HEK293T (cell line): ENCODE measurements around the gene PSMD14.

Source experiments
- CTCF ChIA-PET: fragments of 350-600 bp; formaldehyde crosslinking; extraction: SDS; loops from one replicate; lab custom pipeline; 2021; ENCODE audit warnings: antibody characterized with exemption, inconsistent platforms; lab: Yijun Ruan, JAX
- POLR2A ChIA-PET: fragments of 350-600 bp; formaldehyde crosslinking; extraction: SDS; loops from one replicate; lab custom pipeline; 2020; ENCODE audit warnings: antibody characterized with exemption, inconsistent platforms; lab: Yijun Ruan, JAX
- DNase-seq: peaks from one replicate; pipeline ENCODE4 v3.0.0; 2012; ENCODE audit warnings: mixed read lengths; ENCODE audit errors: extremely low spot score
- ARNT ChIP-seq: fragments of 450-650 bp; IDR thresholded peaks from 2 replicates; pipeline ENCODE4 v1.6.1; 2017; ENCODE audit warnings: mild to moderate bottlenecking
- BHLHE40 ChIP-seq: fragments of 450-650 bp; IDR thresholded peaks from 2 replicates; pipeline ENCODE4 v1.6.1; 2016; ENCODE audit warnings: mild to moderate bottlenecking, moderate library complexity, borderline replicate concordance
- CTBP1 ChIP-seq: fragments of 450-650 bp; IDR thresholded peaks from 2 replicates; pipeline ENCODE4 v1.6.1; 2016; ENCODE audit warnings: borderline replicate concordance
- ELF4 ChIP-seq: fragments of 450-650 bp; IDR thresholded peaks from 2 replicates; pipeline ENCODE4 v1.6.1; 2017; ENCODE audit warnings: antibody characterized with exemption
- FOXA1 ChIP-seq: fragments of 450-650 bp; IDR thresholded peaks from 2 replicates; pipeline ENCODE4 v1.6.1; 2016; ENCODE audit warnings: mild to moderate bottlenecking
- FOXK2 ChIP-seq: fragments of 450-650 bp; IDR thresholded peaks from 2 replicates; pipeline ENCODE4 v1.6.1; 2016; ENCODE audit warnings: mild to moderate bottlenecking
- FOXM1 ChIP-seq: fragments of 450-650 bp; IDR thresholded peaks from 2 replicates; pipeline ENCODE4 v1.6.1; 2017; ENCODE audit warnings: mild to moderate bottlenecking, borderline replicate concordance
- HDGF ChIP-seq: fragments of 450-650 bp; IDR thresholded peaks from 2 replicates; pipeline ENCODE4 v1.6.1; 2017; ENCODE audit warnings: antibody characterized with exemption, borderline replicate concordance
- L3MBTL2 ChIP-seq: fragments of 450-650 bp; conservative IDR thresholded peaks from 2 replicates; pipeline ENCODE4 v1.6.1; 2016; ENCODE audit warnings: mild to moderate bottlenecking
- LEF1 ChIP-seq: fragments of 450-650 bp; IDR thresholded peaks from 2 replicates; pipeline ENCODE4 v1.6.1; 2017; ENCODE audit warnings: mild to moderate bottlenecking, borderline replicate concordance
- NFRKB ChIP-seq: fragments of 450-650 bp; IDR thresholded peaks from 2 replicates; pipeline ENCODE4 v1.6.1; 2016; ENCODE audit warnings: mild to moderate bottlenecking, moderate library complexity
- SP1 ChIP-seq: fragments of 450-650 bp; IDR thresholded peaks from 2 replicates; pipeline ENCODE4 v1.6.1; 2017
- SUZ12 ChIP-seq: fragments of 450-650 bp; IDR thresholded peaks from 2 replicates; pipeline ENCODE4 v1.6.1; 2016; ENCODE audit warnings: mild to moderate bottlenecking
- TARDBP ChIP-seq: fragments of 450-650 bp; IDR thresholded peaks from 2 replicates; pipeline ENCODE4 v1.6.1; 2016
- ZNF384 ChIP-seq: fragments of 450-650 bp; IDR thresholded peaks from 2 replicates; pipeline ENCODE4 v1.6.1; 2016
- TF ChIP-seq, protein P1 (sequence below): fragments of 450-650 bp; IDR thresholded peaks from 2 replicates; pipeline ENCODE4 v1.6.1; 2016

PSMD14 gene

DNA sequence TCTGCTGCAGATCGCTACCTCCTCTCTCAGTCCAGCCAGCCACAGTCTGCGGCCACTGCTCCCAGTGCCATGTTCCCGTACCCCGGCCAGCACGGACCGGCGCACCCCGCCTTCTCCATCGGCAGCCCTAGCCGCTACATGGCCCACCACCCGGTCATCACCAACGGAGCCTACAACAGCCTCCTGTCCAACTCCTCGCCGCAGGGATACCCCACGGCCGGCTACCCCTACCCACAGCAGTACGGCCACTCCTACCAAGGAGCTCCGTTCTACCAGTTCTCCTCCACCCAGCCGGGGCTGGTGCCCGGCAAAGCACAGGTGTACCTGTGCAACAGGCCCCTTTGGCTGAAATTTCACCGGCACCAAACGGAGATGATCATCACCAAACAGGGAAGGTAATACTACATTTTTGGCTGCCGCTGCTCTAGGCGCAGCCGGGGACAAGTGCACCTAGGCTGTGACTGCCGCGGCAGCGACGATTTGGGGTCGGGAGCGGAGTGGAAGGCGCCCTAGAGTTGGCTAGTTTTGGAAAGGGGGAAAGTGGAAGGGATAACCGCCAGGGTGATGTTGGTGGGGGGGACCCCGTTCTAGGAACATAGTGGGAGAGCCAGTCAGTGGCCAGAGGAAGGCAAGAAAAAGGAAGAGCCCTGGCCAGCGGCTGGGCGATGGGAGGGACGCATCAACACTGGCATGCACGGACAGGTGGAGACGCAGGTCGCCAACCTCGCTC lies 108.6 kb downstream of the PSMD14 start:
- TF ChIP-seq ZNF384 = no peak
- TF ChIP-seq ARNT = no peak
- no peak for TF ChIP-seq NFRKB
- TF ChIP-seq FOXM1 = no peak
- TF ChIP-seq, protein P1, sequence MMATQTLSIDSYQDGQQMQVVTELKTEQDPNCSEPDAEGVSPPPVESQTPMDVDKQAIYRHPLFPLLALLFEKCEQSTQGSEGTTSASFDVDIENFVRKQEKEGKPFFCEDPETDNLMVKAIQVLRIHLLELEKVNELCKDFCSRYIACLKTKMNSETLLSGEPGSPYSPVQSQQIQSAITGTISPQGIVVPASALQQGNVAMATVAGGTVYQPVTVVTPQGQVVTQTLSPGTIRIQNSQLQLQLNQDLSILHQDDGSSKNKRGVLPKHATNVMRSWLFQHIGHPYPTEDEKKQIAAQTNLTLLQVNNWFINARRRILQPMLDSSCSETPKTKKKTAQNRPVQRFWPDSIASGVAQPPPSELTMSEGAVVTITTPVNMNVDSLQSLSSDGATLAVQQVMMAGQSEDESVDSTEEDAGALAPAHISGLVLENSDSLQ = no peak
- TF ChIP-seq L3MBTL2 = no peak
- no peak for TF ChIP-seq ELF4
- no peak for TF ChIP-seq SP1
- TF ChIP-seq TARDBP = no peak
- TF ChIP-seq BHLHE40 = no peak
- no peak for TF ChIP-seq HDGF
- no peak for TF ChIP-seq SUZ12
- TF ChIP-seq FOXK2 = no peak
- no peak for TF ChIP-seq CTBP1
- TF ChIP-seq LEF1 = no peak
- no peak for TF ChIP-seq FOXA1
- DNase-seq = no peak
- POLR2A ChIA-PET = no interaction called here
- CTCF ChIA-PET = interaction anchor here (0.8 kb wide), 1 partner anchor 193 kb away, joined by 7 read pairs; no protein-coding TSS in a partner anchor

DNA sequence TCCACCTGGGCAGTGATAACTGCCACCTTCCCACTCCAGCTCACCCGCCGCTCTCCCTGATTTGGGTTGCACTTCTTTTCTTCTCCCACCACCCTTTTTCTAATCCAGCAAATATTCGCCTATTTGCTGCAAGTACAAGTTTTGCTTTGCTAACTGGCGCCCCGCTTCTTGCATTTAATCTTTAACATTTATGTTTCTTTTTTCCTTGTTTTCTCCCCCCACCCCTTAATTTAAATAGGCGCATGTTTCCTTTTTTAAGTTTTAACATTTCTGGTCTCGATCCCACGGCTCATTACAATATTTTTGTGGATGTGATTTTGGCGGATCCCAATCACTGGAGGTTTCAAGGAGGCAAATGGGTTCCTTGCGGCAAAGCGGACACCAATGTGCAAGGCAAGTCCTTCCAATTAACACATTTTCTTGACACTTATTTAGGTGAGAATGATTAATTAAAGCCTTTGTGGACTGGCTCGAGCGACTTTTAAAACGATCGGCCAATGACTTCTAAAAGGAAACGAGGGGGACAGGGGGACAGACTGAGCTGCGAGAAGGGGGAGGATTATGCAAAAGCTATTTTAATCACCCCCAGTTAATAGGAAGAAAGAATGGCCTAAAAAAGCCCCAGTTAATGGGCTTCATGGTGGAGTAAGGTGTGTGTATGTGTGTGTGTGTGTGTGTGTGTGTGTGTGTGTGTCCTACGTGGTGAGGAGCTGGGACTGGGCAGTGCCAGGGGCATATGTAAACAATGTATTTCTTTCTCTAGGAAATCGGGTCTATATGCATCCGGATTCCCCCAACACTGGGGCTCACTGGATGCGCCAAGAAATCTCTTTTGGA lies 109.4 kb downstream of the PSMD14 start:
- POLR2A ChIA-PET = no interaction called here
- no peak for DNase-seq
- CTCF ChIA-PET = no interaction called here
- TF ChIP-seq HDGF = no peak
- no peak for TF ChIP-seq FOXA1
- TF ChIP-seq BHLHE40 = no peak
- no peak for TF ChIP-seq ARNT
- TF ChIP-seq, protein P1 = no peak
- TF ChIP-seq NFRKB = no peak
- TF ChIP-seq SUZ12 = no peak
- TF ChIP-seq LEF1 = no peak
- TF ChIP-seq FOXM1 = no peak
- no peak for TF ChIP-seq L3MBTL2
- no peak for TF ChIP-seq SP1
- TF ChIP-seq CTBP1 = no peak
- no peak for TF ChIP-seq ELF4
- no peak for TF ChIP-seq FOXK2
- TF ChIP-seq ZNF384 = no peak
- TF ChIP-seq TARDBP = no peak

DNA sequence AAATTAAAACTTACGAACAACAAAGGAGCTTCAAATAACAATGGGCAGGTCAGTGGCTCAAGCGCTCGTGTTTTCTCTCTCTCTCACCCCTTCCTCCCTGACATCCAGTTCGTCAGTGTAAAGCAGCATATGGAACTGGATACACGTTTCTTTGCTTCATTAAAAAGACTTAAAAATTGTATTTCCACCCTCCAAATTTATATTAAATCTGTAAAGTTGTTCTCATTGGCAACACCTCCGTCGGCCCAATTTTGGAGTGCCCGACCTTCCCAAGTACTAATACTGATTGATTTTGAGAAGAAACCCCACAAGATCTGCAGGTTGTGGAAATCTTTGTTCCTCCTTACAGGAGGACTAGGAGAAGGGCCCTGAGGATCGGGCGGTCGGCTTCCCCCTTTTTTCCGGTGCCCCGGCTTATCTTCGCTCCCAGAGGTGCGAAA lies 110.1 kb downstream of the PSMD14 start:
- POLR2A ChIA-PET = no interaction called here
- DNase-seq = no peak
- CTCF ChIA-PET = no interaction called here
- no peak for TF ChIP-seq ARNT

GRCh38 chr2:161418715-161419637 lies 110.8 kb downstream of the PSMD14 start:
- no peak for DNase-seq
- ChIA-PET POLR2A (interaction anchor here (0.6 kb wide), 1 partner anchor 111 kb away, joined by 3 read pairs; no protein-coding TSS in a partner anchor), CTCF (no interaction called here)
- TF ChIP-seq FOXM1 = no peak
- TF ChIP-seq HDGF = no peak
- no peak for TF ChIP-seq NFRKB
- TF ChIP-seq SP1 = no peak

- no peak for TF ChIP-seq SP1
- no peak for TF ChIP-seq ZNF384
- no peak for TF ChIP-seq FOXK2
- no peak for TF ChIP-seq LEF1
- no peak for TF ChIP-seq L3MBTL2
- TF ChIP-seq, protein P1 = no peak
- DNase-seq = no peak
- POLR2A ChIA-PET = interaction anchor here (0.6 kb wide), 1 partner anchor 112 kb away, joined by 3 read pairs; no protein-coding TSS in a partner anchor
- CTCF ChIA-PET = no interaction called here
These were observed 111.5 kb downstream of the PSMD14 start for GRCh38 chr2:161419638-161420190.
